ENCODE results near the gene ZBTB14.

ZBTB14 gene, protein sequence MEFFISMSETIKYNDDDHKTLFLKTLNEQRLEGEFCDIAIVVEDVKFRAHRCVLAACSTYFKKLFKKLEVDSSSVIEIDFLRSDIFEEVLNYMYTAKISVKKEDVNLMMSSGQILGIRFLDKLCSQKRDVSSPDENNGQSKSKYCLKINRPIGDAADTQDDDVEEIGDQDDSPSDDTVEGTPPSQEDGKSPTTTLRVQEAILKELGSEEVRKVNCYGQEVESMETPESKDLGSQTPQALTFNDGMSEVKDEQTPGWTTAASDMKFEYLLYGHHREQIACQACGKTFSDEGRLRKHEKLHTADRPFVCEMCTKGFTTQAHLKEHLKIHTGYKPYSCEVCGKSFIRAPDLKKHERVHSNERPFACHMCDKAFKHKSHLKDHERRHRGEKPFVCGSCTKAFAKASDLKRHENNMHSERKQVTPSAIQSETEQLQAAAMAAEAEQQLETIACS

DNA sequence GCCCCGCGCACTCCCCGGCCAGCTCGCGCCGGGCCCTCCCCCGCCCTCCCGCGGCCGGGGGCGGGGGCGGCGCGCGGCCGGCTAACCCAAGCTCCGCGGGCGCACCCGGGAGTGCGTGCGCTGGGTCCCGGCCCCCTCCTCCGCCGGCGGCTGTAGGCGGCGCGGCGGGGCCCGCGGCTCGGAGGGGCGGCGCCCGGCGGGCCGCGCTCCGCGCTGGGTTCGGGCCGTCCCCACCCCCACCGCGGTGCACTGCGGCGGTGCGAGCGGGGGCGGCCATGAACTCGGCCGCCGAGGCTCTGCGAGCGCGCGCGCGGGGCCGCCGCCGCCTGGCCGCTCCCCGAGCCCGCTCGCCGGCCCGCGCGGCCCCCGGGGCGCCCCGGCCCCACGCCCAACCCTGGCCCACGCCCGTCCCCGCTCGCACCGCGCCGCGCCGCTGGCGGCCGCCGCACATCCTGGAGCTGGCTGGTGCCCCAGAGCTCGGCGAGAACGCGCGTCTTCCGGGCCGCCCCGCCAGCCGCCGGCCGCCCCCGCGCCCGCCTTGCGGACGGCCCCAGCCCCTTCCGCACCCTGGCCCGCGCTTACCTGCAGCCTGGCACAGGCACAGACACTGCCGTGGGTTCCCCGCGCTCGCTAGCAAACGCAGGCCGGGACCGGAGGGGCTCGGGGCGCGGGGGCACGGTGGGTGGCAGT is at the start of gene ZBTB14:
Gene ZBTB14 (minus strand): TSS at position 496 of the 690 bp plus-strand sequence. CDS start 2,480 bp downstream, outside the sequence.
- no peak for DNase-seq

- no peak for DNase-seq
These were observed 43.8 kb upstream of the ZBTB14 start for GRCh38 chr18:5339202-5339834.

DNA sequence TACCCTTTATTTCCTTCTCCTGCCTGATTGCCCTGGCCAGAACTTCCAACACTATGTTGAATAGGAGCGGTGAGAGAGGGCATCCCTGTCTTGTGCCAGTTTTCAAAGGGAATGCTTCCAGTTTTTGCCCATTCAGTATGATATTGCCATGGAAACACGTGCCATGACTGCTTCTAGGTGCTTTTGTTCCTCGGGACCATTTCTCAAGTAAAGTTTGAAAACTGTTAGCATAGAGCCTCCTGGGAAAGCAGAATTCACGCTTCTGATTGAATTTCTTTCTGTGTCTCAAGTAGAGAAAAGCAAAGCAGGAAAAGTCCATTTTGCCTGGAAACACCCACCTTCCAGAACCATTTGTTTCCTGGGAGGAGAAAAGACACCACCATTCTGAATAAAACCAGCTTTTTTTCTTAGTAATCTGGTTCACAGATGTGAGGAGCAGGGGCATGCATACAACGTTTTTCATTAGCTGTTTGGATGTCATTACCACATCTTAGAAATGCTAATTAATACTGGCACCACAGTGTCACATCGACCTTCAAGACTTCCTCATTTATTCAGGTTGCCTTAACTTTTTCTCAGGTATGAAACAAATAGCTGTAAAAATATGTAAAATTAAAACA is 39.0 kb upstream of the ZBTB14 start:
- DNase-seq = no peak

- DNase-seq = no peak
These were observed 22.7 kb upstream of the ZBTB14 start for GRCh38 chr18:5318061-5318700.

- DNase-seq = no peak
These were observed 21.7 kb upstream of the ZBTB14 start for GRCh38 chr18:5317186-5317585.

DNA sequence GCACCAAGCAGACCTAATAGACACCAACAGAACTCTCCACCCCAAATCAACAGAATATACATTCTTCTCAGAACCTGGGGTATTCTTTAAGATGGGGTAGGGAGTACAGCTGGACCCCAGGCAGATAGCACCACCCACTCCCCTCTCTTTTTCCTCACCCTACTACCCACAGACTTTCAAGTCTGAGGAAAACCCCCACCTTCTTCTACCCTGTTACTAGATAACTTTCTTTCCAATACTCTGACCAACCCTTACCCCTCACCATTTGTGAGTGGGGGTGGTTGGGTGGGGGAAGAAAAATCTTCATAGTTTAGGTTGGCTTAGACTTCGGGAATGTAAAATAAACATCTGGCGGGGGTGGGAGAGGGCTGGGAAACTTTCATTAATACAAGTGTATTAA is 20.3 kb upstream of the ZBTB14 start:
- DNase-seq = no peak

DNA sequence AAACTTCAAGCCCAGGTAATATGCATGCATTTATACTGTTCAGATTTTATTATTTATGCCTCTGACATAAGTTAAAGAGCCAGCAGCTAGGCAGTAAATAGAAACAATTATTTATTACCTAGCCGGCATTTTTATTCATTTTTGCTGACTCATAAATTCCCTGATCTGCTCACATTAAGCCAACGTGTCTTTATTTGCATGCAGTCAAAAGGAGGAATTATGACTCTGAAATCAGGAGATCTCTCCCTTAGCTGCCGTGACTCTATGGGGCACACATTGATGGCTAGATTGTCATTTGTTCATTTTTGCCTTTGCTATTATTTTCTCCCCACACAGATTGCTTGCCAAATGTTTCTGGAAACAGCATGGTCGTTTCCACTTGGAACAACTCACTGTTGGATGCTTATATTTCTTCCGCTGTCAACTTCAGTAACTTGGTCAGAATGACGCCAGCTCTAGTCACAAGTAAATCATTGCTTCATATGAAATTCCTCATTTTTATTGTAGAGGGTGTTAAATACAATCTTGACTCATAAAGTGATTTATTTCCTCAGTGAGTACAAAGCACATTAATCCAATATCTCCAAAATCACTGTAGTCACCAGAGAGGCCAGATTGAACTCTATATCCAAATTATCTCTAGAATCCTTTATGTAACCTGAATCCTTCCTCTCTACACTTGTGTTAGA is 15.9 kb upstream of the ZBTB14 start:
- no peak for DNase-seq

GRCh38 chr18:5309888-5310470 is 14.5 kb upstream of the ZBTB14 start:
- no peak for DNase-seq

DNA sequence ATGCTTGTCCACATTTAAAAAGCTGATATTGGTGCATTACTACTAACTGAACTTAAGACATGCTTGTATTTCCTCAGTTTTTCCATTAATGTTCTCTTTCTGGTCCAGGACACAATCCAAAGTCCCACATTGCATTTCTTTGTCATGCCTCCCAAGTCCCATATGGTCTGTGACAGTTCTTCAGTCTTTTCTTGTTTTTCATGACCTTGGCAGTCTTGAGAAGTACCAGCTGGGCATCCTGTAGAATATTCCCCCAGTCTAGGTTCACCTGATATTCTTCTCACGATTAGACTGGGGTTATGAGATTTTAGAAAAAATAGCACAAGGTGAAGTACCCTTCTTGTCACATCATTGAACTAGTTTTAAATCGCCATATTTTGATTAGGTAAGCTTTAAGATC is 10.3 kb upstream of the ZBTB14 start:
- DNase-seq = no peak

- no peak for DNase-seq
These were observed 8.7 kb upstream of the ZBTB14 start for GRCh38 chr18:5304232-5304631.

- DNase-seq = no peak
These were observed 8.1 kb upstream of the ZBTB14 start for GRCh38 chr18:5303636-5304035.

DNA sequence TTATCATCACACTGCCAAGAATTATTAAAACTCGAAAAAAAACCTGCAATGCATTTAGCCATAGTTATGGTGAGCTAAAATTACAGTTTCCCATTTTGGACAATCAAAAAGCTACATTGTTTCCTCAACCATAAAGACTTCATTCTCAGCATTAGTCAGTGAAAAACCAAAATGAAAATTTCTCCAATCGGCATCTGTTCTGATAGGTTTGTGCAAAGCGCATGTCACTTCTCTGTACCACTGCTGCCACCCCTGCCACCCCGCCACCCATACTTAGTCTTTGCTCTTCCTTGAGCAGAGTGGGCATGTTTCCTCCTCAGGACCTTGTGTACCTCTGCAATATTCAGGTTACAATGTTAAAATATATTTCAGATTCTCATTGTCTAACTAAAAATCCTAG is 7.1 kb upstream of the ZBTB14 start:
- DNase-seq = no peak

- no peak for DNase-seq
These were observed 5.0 kb upstream of the ZBTB14 start for GRCh38 chr18:5300476-5301010.

- DNase-seq = no peak
These were observed 2.8 kb upstream of the ZBTB14 start for GRCh38 chr18:5298156-5298852.

DNA sequence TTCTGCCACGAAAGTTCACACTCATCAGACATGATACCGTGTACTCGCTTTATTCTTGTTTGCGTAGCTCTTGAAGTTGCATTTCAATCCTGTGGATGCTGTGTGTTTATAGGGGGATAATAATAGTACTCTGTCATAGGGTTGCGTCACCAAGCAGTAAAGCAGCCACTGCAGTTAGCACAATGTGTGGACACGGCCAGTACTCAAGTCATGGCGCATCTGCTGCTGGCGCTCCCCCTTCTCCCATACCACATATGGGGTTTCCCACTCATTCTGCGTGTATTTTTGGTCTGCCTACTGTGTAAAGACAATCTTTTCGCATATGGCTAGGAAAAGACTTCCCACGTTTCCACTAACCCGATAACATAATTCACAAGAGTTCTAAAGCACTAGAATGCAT is 2.1 kb upstream of the ZBTB14 start:
- no peak for DNase-seq

DNA sequence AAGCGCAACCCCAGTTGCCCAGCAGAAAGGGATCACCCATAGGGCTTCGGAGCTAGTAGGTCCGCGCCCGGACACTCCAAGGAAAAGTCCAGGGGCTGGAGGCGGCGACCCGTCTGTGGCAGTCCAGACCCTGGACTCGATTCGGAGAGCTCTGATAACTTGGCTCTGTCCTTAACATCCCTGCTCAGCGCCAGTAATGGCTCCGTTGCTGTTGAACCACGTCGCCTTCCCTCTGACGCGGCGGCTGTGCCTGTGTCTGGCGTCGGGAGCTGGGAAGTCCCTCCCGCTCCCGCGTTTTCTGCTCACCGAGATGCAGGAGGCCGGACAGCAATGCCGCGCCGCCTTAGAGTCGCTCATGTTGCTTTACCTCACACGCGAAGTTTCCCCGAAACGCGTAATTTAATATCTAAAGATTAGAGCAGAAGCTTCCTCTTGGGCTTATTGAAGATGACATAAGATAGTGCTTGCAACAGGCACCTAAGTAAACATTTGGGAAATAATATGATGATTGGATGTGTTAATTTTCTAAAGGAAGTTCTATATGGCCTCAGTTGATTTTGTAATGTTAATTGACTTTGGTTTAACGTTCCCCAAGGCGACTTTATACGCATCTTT is 1.3 kb upstream of the ZBTB14 start:
- peak; percentile 14 for DNase-seq

DNA sequence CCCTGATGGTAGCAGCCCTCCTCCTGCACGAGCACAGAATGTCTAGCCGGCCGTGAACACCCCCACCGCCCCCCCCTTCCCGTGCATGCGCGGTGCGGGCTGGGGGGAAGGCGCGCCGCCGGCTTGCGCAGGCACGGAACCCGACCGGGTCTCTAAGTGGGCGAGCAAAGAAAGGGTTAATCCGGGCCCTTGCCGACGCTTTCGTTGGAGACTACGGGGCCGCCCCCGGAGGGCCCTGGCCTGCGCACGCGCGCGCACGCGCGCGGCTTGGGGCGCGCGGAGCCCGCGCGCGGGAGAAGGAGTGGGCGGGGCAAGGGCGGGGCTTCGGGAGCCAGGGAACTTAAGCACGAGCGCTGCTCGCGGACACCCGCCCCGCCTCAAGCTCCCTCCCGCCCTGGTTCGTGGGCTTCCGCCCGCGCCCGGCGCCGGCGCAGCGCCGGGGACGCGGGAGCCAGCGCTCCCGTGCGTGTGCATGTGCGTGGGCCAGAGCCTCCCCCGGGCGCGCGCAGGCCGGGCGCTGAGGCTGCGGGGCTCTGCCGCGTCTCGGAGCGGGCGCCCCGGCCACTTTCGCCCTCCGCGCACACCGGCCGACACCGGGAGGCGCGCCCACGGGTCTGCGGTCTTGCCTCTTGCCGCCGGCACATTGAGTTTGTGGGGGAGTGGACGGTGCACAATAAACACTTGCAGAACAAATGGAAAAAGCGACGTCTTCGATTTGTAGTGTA is 617 bp upstream of the ZBTB14 start:
- DNase-seq = peak; percentile 76

- DNase-seq = no peak
These were observed 882 bp downstream of the ZBTB14 start for GRCh38 chr18:5294457-5295230.

DNA sequence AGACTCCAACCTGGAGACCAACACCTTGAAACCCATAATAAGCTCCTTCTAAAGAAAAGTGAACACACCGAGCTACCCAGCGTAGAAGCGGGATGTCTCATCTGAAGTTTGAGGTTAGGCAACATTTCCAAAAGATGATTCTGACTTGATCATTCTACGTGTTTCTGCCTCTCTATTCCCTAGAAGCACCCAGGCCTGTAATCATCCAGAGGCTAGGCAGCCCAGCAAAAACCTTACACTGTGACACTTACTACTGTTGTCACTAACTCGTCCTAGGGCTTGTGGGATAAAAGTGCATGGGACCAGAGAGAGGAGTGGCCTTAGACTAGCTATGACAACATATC is 1.4 kb downstream of the ZBTB14 start:
- no peak for DNase-seq

Data from NCI-H1417 treated with DMSO at 0.1 percent for 48 hours (cell line).